ENCODE measurements around the gene CEBPZOS. TPM values are rescaled to one million over a fixed set of nuclear protein-coding genes. Genes with fewer than 3 reads are reported as not detected.

CEBPZOS gene
- total and polyA plus RNA-seq, 4 donors: 9.1 to 22.9 (median 13.5) TPM

DNA sequence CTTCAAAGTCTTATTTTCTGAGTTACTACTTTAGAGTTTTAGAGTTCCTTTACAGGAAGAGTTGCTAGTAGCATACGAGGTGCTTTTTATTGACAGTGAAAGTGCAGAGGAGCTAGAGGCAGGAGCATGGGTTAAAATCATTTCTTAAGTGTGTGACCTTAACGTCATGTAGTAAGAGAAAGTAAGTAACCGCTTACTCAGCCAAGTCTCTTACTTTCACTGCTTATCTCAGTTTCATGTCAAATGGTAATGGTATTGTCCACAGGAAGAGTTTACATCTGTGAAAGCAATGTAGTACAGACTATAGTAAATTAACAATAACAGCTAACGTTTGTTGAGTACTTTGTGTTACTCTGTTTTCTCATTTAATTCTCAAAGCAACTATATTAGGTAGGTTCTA is 47.7 kb downstream of the CEBPZOS start:
- no peak for DNase-seq (ENCODE audit: low spot score)
- Histone ChIP-seq H3K4me3 (ENCODE audit: low read depth in 1 of 3, low read length in 3 of 3) (no peak overlapping the region), H3K27ac (ENCODE audit: low read depth in 1 of 2, low read length in 2 of 2) (no peak overlapping the region), H3K4me1 (ENCODE audit: control insufficient read depth in 4 of 4, insufficient read depth in 4 of 4, low read length in 3 of 4) (no peaks in the 10 kb centered on the region), H3K9me3 (ENCODE audit: control insufficient read depth in 4 of 4, low read length in 3 of 4) (no peaks in the 10 kb centered on the region), H3K9ac (ENCODE audit: low read depth in 1 of 2, low read length in 2 of 2) (no peak overlapping the region), H3K27me3 (ENCODE audit: control insufficient read depth in 4 of 4, insufficient read depth in 4 of 4, low read length in 3 of 4) (no peaks in the 10 kb centered on the region), H3K36me3 (ENCODE audit: control insufficient read depth in 4 of 4, insufficient read depth in 3 of 4, low read depth in 1 of 4, low read length in 3 of 4) (peaks cover 5 to 60% (median 44%) of the 10 kb centered on the region in 4 donors)
- WGBS: 79% methylated on average over 4 of the region's 4 CpGs
- TF ChIP-seq EGR1 (IDR thresholded peaks at IDR 0.05; ENCODE audit: low read depth in 2 of 2) (no peak), FOXA2 (IDR thresholded peaks at IDR 0.05) (no peak), RAD21 (IDR thresholded peaks at IDR 0.05) (no peak), NR2F2 (IDR thresholded peaks at IDR 0.05) (no peak), JUND (IDR thresholded peaks at IDR 0.05) (no peak), YY1 (IDR thresholded peaks at IDR 0.05) (no peak)
- TF ChIP-seq, protein P1, sequence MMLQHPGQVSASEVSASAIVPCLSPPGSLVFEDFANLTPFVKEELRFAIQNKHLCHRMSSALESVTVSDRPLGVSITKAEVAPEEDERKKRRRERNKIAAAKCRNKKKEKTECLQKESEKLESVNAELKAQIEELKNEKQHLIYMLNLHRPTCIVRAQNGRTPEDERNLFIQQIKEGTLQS (IDR thresholded peaks at IDR 0.05): no peak

DNA sequence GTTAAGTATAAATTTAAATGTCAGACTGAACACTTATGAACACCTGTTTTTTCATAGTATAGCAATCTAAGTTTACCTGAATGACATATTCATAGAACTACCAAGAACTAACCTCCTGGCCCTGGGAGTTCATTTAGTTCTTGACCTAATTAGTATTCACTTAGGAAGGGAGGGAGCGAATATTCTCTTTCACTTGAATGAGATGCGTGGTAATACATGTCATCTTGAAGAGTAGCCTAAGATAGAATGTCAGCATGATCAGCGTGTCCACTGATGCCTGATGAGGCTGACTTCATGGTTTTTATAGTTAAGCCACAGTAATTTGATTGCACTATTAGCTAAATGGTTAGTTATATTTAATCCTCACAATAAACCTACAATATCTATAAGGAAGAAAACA is 48.5 kb downstream of the CEBPZOS start:
- no peaks in the 10 kb centered on the region for H3K9me3 ChIP-seq (ENCODE audit: control insufficient read depth in 4 of 4, low read length in 3 of 4)
- no peak overlapping the region for H3K27ac ChIP-seq (ENCODE audit: low read depth in 1 of 2, low read length in 2 of 2)
- no peak for DNase-seq (ENCODE audit: low spot score)
- TF ChIP-seq FOXA1 (IDR thresholded peaks at IDR 0.05): no peak
- TF ChIP-seq YY1 (IDR thresholded peaks at IDR 0.05): no peak
- TF ChIP-seq, protein P2, sequence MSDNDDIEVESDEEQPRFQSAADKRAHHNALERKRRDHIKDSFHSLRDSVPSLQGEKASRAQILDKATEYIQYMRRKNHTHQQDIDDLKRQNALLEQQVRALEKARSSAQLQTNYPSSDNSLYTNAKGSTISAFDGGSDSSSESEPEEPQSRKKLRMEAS (IDR thresholded peaks at IDR 0.05): no peak
- TF ChIP-seq HNF4G (IDR thresholded peaks at IDR 0.05): no peak
- TF ChIP-seq GABPA (IDR thresholded peaks at IDR 0.05 in 1 of 2, conservative IDR thresholded peaks at IDR 0.05 in 1 of 2): no peak
- no peak for TF ChIP-seq NR2F2 (IDR thresholded peaks at IDR 0.05)
- no peak for TF ChIP-seq HNF4A (conservative IDR thresholded peaks at IDR 0.05)
- TF ChIP-seq JUND (IDR thresholded peaks at IDR 0.05): no peak
- TF ChIP-seq TAF1 (conservative IDR thresholded peaks at IDR 0.05): no peak
- no peak for TF ChIP-seq FOXA2 (IDR thresholded peaks at IDR 0.05)
- no peak for TF ChIP-seq RAD21 (IDR thresholded peaks at IDR 0.05)
- TF ChIP-seq EGR1 (IDR thresholded peaks at IDR 0.05; ENCODE audit: low read depth in 2 of 2): no peak
- TF ChIP-seq RXRA (IDR thresholded peaks at IDR 0.05): no peak
- TF ChIP-seq, protein P1 (IDR thresholded peaks at IDR 0.05): no peak
- no peak for TF ChIP-seq SP1 (IDR thresholded peaks at IDR 0.05)
- TF ChIP-seq, protein P3, sequence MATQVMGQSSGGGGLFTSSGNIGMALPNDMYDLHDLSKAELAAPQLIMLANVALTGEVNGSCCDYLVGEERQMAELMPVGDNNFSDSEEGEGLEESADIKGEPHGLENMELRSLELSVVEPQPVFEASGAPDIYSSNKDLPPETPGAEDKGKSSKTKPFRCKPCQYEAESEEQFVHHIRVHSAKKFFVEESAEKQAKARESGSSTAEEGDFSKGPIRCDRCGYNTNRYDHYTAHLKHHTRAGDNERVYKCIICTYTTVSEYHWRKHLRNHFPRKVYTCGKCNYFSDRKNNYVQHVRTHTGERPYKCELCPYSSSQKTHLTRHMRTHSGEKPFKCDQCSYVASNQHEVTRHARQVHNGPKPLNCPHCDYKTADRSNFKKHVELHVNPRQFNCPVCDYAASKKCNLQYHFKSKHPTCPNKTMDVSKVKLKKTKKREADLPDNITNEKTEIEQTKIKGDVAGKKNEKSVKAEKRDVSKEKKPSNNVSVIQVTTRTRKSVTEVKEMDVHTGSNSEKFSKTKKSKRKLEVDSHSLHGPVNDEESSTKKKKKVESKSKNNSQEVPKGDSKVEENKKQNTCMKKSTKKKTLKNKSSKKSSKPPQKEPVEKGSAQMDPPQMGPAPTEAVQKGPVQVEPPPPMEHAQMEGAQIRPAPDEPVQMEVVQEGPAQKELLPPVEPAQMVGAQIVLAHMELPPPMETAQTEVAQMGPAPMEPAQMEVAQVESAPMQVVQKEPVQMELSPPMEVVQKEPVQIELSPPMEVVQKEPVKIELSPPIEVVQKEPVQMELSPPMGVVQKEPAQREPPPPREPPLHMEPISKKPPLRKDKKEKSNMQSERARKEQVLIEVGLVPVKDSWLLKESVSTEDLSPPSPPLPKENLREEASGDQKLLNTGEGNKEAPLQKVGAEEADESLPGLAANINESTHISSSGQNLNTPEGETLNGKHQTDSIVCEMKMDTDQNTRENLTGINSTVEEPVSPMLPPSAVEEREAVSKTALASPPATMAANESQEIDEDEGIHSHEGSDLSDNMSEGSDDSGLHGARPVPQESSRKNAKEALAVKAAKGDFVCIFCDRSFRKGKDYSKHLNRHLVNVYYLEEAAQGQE (IDR thresholded peaks at IDR 0.05): no peak
- H3K4me1 ChIP-seq (ENCODE audit: control insufficient read depth in 4 of 4, insufficient read depth in 4 of 4, low read length in 3 of 4): no peaks in the 10 kb centered on the region
- H3K27me3 ChIP-seq (ENCODE audit: control insufficient read depth in 4 of 4, insufficient read depth in 4 of 4, low read length in 3 of 4): no peaks in the 10 kb centered on the region
- 98% methylated on average over 3 of the region's 3 CpGs for WGBS
- H3K36me3 ChIP-seq (ENCODE audit: control insufficient read depth in 4 of 4, insufficient read depth in 3 of 4, low read depth in 1 of 4, low read length in 3 of 4): peaks cover 5 to 55% (median 43%) of the 10 kb centered on the region in 4 donors
- H3K4me3 ChIP-seq (ENCODE audit: low read depth in 1 of 3, low read length in 3 of 3): no peak overlapping the region
- no peak overlapping the region for H3K9ac ChIP-seq (ENCODE audit: low read depth in 1 of 2, low read length in 2 of 2)

Measured in liver (tissue), 9 donors.